ENCODE results near the gene NHEJ1.
A peak's percentile ranks its signal among the peaks of the same experiment; 100 is the strongest.

Gene NHEJ1

DNA sequence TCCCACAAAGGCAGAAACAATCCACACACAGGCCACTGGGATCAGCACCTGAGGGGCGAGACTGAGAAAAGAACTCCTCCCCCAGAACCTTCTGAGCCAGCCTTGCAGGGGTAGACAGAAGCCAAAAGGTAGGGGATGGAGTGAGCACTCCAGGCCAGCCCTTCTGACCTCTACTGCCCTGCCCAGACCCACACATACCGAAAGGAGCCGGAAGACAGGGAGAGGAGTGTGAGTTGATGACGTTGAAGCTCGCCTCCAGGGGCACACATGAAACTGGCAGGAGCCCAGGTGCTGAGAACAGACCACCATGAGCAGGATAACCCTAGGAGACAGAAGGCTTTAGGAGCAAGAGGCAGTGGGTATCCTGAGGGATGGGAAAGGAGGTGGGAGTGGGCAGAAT lies 7.4 kb upstream of the NHEJ1 start:
- no peak for DNase-seq (ENCODE audit: low spot score)

- no peak for DNase-seq (ENCODE audit: low spot score)
Measured at GRCh38 chr2:219165058-219165911, 4.7 kb upstream of the NHEJ1 start.

DNA sequence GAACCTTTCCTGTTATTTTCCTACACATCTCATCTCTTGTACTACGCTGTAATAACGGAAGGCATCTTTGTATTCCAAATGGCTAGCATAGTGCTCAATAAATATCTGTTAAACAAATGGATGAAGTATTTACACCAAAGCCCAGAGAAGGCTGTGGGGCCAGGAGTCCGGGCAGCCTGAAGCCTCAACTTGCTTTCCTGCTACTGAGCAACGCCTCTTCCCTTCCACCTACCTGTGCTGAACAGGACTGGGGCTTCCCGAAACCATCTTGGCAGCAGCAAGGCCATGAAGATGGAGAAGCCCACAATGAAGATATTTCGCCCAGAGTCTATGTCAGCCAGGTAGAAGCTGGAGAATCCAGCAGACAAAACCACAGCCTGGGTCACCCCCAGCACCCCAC lies 2.5 kb upstream of the NHEJ1 start:
- DNase-seq (ENCODE audit: low spot score) = no peak

DNA sequence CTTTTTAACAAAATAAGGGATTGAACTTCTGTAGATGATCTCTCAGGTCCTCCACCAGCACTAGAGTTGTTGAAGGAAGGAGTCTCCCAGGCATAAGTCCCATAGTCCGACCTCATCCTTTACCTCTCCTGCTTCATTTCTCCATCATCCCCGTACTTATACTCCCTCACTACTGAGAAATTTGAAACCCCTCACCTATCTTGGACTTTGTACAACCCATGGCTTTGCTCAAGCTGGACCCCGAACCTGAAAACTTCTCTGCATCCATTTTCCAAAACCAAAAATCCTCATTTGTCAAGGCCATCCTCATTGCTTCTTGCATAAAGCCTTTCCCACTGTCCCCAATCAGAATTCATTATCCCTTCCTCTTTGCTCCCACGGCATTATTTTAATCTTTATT lies 482 bp upstream of the NHEJ1 start:
- DNase-seq (ENCODE audit: low spot score) = no peak

- no peak for DNase-seq (ENCODE audit: low spot score)
Measured at GRCh38 chr2:219159771-219160185, 837 bp downstream of the NHEJ1 start.

DNA sequence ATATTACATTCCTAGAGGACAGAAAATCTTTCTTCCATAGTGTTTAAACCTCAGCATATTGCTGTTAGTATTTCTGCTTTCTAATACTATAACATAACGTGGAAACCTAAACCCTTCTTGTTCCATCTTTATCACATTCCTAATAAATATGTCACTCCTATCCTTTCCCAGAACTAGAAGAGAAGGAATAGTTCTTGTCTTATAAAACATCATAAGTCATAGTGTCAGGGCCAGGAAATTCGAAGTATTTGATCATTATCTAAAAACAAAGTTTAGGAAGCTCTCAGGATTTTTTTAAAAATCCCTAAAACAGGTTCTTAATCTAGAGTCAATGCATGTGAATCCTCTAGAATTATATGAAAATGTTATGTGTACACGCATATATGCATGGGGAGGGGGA lies 2.0 kb downstream of the NHEJ1 start:
- no peak for DNase-seq (ENCODE audit: low spot score)

DNA sequence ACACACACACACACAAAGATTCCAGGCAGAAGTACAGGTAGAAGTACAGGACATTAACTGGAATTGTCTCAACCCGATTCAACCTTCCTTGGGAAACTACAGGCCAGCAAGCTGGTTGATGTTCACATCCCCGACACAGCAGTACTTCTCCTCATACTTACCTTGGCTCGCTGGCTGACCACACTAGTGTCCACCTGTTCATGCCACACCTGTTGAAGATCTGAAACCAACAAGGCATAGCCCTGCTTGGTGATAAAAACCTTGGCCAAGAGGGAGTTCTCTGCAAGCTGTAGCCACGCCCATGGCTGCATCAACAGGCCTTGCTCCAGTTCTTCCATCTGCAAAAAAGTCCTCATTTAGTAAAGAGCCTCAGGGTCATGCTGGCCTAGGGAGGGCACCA lies 2.6 kb downstream of the NHEJ1 start:
- DNase-seq (ENCODE audit: low spot score) = no peak

GRCh38 chr2:219157396-219157795 lies 3.2 kb downstream of the NHEJ1 start:
- DNase-seq (ENCODE audit: low spot score) = no peak

DNA sequence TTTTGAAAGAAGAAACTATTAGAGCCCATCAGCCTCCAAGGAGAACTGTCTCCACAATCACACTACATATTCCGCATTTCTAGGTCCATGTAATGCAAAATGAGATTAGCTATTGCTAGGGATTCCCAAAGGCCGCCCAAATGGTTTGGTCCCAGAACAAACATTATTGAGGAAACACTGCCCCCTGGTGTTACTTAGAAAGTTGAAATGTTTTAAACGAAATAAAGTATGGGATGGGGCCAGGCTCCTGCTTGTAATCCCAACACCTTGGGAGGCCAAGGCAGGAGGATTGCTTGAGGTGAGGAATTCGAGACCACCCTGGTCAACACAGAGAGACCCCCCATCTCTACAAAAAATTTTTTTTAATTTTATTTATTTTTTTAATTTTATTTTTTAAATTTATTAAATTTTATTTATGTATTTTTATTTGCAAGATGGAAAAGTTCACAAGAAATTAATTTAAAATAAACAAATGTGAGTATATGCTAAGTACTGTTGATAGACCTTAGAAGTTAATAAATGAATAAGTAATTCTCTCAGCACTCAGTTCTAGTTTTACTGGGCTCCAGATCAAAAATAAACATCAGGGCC lies 5.5 kb downstream of the NHEJ1 start:
- peak; percentile 75 for DNase-seq (ENCODE audit: low spot score)

- DNase-seq (ENCODE audit: low spot score) = no peak
Measured at GRCh38 chr2:219149667-219150066, 10.9 kb downstream of the NHEJ1 start.

GRCh38 chr2:219142329-219142728 lies 18.3 kb downstream of the NHEJ1 start:
- DNase-seq (ENCODE audit: low spot score) = peak; percentile 97

GRCh38 chr2:219140722-219141121 lies 19.9 kb downstream of the NHEJ1 start:
- DNase-seq (ENCODE audit: low spot score) = no peak

- no peak for DNase-seq (ENCODE audit: low spot score)
Measured at GRCh38 chr2:219133976-219134375, 26.6 kb downstream of the NHEJ1 start.

- no peak for DNase-seq (ENCODE audit: low spot score)
Measured at GRCh38 chr2:219131744-219132143, 28.9 kb downstream of the NHEJ1 start.

- no peak for DNase-seq (ENCODE audit: low spot score)
Measured at GRCh38 chr2:219131327-219131726, 29.3 kb downstream of the NHEJ1 start.

DNA sequence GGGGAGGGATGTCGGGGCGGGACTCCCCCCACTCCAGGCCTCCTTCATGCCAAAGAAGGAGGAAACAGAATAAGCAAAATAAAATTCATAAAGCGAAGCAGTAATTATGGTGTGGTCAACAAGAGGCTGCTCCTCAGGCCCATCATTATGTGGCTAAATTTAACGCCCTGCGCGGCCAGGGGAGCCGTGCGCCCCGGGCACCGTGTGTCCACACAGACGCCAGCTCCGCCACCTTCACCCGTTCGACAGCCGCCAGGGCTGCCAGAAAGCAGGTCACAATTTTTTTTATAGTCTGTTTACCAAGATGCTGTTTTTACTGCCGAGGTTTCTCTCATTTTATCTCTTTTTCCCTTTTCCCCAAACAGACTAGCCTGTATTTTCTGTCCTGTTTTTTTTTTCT lies 31.0 kb downstream of the NHEJ1 start:
- DNase-seq (ENCODE audit: low spot score) = no peak

DNA sequence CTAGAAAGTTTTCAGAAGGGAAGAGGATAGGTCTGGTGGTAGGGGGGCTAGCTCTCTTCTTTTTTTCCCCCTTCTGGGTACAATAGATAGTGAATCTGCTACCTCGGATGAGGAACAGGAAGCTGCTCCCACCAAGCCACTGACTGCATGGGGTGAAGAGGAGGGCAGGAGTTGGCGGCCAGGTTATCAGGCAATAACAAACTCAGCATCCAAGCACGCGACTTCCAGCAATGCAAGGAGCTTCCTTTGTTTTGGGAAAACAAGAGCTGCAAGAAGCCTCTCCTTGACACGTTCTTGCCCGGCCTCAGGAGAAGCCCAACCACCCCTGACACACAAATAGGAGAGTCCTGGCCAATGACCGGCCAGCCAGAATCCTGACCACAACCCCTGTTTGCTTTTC lies 32.2 kb downstream of the NHEJ1 start:
- DNase-seq (ENCODE audit: low spot score) = no peak

DNA sequence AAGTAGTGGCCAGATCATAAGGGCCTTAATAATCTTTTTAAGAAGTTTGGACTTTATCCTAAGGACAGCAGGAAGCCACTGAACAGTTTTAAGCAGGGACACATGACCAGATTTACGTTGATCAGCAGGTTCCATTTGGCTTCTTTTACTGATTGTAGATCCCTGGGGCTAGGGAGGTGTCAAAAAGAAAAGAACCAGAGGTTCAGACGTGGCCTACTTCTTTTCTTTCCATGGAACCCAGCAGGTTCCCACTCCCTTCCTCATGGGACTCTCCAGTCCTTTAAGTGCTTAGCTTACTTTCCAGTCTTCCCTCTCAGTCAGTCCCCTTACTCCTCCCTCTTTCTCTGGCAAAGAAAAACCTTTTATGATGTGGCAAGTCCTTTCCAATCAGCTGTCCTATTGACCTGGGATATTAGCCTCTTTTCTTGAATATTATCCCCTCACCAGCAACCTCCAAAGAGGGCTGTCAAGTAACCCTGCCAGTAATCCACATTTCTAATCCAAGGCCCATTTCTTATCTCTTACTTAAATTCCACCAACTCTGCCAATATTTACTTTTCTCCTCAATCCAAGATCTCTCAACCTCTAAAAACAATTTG lies 33.5 kb downstream of the NHEJ1 start:
- no peak for DNase-seq (ENCODE audit: low spot score)

GRCh38 chr2:219126555-219126954 lies 34.1 kb downstream of the NHEJ1 start:
- DNase-seq (ENCODE audit: low spot score) = no peak

- DNase-seq (ENCODE audit: low spot score) = no peak
Measured at GRCh38 chr2:219125886-219126270, 34.7 kb downstream of the NHEJ1 start.

- peak; percentile 70 for DNase-seq (ENCODE audit: low spot score)
Measured at GRCh38 chr2:219125225-219125885, 35.3 kb downstream of the NHEJ1 start.

DNA sequence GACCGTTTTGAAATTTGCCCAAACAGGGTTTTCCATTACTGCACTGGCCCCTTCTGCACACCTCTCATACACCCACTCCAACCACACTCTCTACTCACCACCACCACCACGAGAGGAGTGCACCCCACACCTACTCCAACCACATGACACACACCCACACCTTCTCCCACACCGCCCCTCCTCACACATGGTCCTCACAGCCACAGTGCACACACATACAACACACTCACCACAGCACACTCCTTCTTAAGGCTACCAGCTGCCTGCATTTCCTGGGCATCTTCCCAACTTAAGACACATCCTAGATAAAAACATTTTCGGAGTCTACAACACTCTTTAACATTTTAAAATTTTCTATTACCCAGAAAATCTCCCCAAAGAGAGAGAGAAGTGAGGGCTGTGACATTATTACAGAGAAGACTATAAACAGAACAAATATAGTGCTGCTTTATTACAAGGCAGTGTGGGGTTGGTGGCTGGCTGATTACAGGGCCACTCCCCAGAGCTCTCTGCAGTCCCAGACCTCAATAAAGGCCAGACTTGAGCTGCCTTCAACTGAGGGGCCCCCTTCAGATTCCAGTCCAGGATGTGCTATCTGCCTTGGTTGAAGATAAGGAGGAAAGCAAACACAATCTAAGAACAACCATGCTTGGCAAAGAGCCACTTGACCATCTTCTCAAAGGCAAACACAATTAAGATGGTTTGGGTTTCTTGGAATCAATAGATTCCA lies 36.1 kb downstream of the NHEJ1 start:
- no peak for DNase-seq (ENCODE audit: low spot score)

Data from AG08395 (cell line).